ENCODE results near the gene RAD51AP2. TPM values are rescaled to one million over a fixed set of nuclear protein-coding genes. Genes with fewer than 3 reads are reported as not detected.
"Not testable (repeated sequence)": the region's sequence is repeated elsewhere in the genome, so short reads cannot be mapped to it uniquely, and the experiment has no call there.

The RAD51AP2 gene
- total RNA-seq, 4 donors from 2014 or later, result 0.13 TPM; not detected in 3

DNA sequence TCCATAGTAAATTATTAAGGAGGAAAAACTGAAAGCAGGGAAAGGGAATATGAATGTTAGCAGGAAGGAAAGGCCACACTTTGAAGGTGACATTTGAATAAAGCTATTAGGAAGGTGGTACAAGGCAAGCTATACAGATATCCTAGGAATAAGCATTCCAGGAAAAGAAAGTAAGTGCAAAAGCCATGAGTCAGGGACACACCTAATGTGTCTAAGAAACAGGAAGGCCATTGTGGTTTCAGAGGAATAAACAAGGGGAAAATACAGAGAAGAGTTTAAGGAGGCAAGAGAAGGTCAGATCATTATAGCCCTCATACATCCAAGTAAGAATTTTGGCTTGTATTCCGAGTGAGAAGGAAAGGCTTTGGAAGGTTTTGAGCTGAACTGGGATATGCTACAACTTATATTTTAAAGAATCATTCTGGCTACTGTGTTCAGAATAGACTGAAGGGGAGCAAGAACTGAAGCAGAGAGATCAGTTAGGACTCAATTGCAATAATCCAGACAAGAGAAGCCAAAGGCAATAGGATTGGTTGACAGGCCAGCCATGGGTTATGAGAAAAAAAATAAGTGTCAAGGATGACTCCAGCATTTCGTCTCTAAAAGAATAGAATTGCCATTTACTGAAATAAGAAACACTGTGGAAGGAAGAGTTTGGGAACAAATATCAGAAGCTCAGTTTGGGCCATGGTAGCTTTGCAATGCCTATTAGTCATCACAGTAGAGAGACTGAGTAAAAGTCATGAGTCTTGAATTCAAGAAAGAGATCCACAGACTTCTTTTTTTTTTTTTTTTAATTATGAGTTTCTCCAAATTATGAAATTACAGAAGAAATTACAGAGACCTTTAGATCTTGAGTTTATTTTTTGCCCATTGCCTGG, 11.3 kb downstream of the RAD51AP2 start:
- no peak for ATAC-seq
- Histone ChIP-seq H3K4me1 (no peaks in the 10 kb centered on the region), H3K27me3 (no peaks in the 10 kb centered on the region), H3K4me3 (no peak overlapping the region), H3K9me3 (no peaks in the 10 kb centered on the region), H3K27ac (no peak overlapping the region), H3K36me3 (no peaks in the 10 kb centered on the region)
- TF ChIP-seq POLR2A (IDR thresholded peaks at IDR 0.05) (no peak), POLR2AphosphoS5 (IDR thresholded peaks at IDR 0.05) (no peak), EP300 (IDR thresholded peaks at IDR 0.05) (no peak)
- TF ChIP-seq, protein P1, sequence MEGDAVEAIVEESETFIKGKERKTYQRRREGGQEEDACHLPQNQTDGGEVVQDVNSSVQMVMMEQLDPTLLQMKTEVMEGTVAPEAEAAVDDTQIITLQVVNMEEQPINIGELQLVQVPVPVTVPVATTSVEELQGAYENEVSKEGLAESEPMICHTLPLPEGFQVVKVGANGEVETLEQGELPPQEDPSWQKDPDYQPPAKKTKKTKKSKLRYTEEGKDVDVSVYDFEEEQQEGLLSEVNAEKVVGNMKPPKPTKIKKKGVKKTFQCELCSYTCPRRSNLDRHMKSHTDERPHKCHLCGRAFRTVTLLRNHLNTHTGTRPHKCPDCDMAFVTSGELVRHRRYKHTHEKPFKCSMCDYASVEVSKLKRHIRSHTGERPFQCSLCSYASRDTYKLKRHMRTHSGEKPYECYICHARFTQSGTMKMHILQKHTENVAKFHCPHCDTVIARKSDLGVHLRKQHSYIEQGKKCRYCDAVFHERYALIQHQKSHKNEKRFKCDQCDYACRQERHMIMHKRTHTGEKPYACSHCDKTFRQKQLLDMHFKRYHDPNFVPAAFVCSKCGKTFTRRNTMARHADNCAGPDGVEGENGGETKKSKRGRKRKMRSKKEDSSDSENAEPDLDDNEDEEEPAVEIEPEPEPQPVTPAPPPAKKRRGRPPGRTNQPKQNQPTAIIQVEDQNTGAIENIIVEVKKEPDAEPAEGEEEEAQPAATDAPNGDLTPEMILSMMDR (IDR thresholded peaks at IDR 0.05), result no peak
- WGBS, 2 donors (ENCODE audit: low coverage in 1 of 2), result 67 to 75% methylated on average over 1 to 2 of the region's 2 CpGs

GRCh38 chr2:17497718-17498117, 20.5 kb downstream of the RAD51AP2 start:
- 36 to 67% methylated on average over 1 of the region's 1 CpG for WGBS, 2 donors (ENCODE audit: low coverage in 1 of 2)
- ATAC-seq, result no peak
- no peak for TF ChIP-seq POLR2A (IDR thresholded peaks at IDR 0.05)
- TF ChIP-seq, protein P1 (IDR thresholded peaks at IDR 0.05), result no peak
- TF ChIP-seq POLR2AphosphoS5 (IDR thresholded peaks at IDR 0.05), result no peak
- TF ChIP-seq EP300 (IDR thresholded peaks at IDR 0.05), result no peak

GRCh38 chr2:17495590-17495989, 22.6 kb downstream of the RAD51AP2 start:
- 27 to 33% methylated on average over 1 of the region's 1 CpG for WGBS, 2 donors (ENCODE audit: low coverage in 1 of 2)
- Histone ChIP-seq H3K4me1 (no peaks in the 10 kb centered on the region), H3K9me3 (no peaks in the 10 kb centered on the region), H3K27ac (no peak overlapping the region), H3K4me3 (no peak overlapping the region), H3K27me3 (no peaks in the 10 kb centered on the region), H3K36me3 (no peaks in the 10 kb centered on the region)
- TF ChIP-seq POLR2AphosphoS5 (IDR thresholded peaks at IDR 0.05), result no peak
- TF ChIP-seq POLR2A (IDR thresholded peaks at IDR 0.05), result no peak
- TF ChIP-seq, protein P1 (IDR thresholded peaks at IDR 0.05), result no peak
- no peak for TF ChIP-seq EP300 (IDR thresholded peaks at IDR 0.05)
- ATAC-seq, result no peak

More at GRCh38 chr2:17497718-17498117, 20.5 kb downstream of the RAD51AP2 start:
- H3K4me3 ChIP-seq, result no peak overlapping the region
- no peaks in the 10 kb centered on the region for H3K9me3 ChIP-seq
- no peaks in the 10 kb centered on the region for H3K4me1 ChIP-seq
- H3K27ac ChIP-seq, result no peak overlapping the region
- no peaks in the 10 kb centered on the region for H3K27me3 ChIP-seq
- no peaks in the 10 kb centered on the region for H3K36me3 ChIP-seq

DNA sequence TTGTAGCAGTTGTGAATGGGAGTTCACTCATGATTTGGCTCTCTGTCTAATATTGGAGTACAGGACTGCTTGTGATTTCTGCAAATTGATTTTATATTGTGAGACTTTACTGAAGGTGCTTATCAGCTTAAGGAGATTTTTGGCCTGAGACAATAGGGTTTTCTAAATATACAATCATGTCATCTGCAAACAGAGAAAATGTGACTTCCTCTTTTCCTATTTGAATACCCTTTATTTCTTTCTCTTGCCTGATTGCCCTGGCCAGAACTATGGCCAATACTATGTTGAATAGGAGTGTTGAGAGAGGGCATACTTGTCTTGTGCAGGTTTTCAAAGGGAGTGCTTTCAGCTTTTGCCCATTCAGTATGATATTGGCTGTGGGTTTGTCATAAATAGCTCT, 28.1 kb downstream of the RAD51AP2 start:
- not testable (repeated sequence) for H3K27me3 ChIP-seq, H3K36me3 ChIP-seq, H3K4me1 ChIP-seq, H3K9me3 ChIP-seq, H3K27ac ChIP-seq, ATAC-seq, H3K4me3 ChIP-seq

DNA sequence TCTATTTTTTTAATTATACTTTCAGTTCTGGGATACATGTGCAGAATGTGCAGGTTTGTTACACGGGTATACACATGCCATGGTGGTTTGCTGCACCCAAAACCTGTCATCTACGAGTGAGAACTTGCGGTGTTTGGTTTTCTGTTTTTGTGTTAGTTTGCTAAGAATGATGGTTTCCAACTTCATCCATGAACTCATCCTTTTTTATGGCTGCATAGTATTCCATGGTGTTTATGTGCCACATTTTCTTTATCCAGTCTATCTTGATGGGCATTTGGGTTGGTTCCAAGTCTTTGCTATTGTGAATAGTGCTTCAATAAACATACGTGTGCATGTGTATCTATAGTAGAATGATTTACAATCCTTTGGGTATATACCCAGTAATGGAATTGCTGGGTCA, 29.6 kb downstream of the RAD51AP2 start:
- H3K4me3 ChIP-seq, H3K36me3 ChIP-seq, H3K27me3 ChIP-seq, H3K9me3 ChIP-seq, H3K4me1 ChIP-seq, ATAC-seq, H3K27ac ChIP-seq: not testable (repeated sequence)
- 78 to 89% methylated on average over 4 of the region's 4 CpGs for WGBS, 2 donors (ENCODE audit: low coverage in 1 of 2)

GRCh38 chr2:17483496-17483895, 34.7 kb downstream of the RAD51AP2 start:
- no peak for ATAC-seq
- no peak overlapping the region for H3K4me3 ChIP-seq

More at GRCh38 chr2:17483496-17483895, 34.7 kb downstream of the RAD51AP2 start:
- TF ChIP-seq POLR2AphosphoS5 (IDR thresholded peaks at IDR 0.05), result no peak
- 25 to 30% methylated on average over 1 of the region's 1 CpG for whole genome bisulfite sequencing, 2 donors (ENCODE audit: low coverage in 1 of 2)
- H3K27ac ChIP-seq, result no peak overlapping the region
- H3K4me1 ChIP-seq, result no peaks in the 10 kb centered on the region
- no peaks in the 10 kb centered on the region for H3K9me3 ChIP-seq
- H3K27me3 ChIP-seq, result no peaks in the 10 kb centered on the region
- no peaks in the 10 kb centered on the region for H3K36me3 ChIP-seq

All from gastroesophageal sphincter (tissue), 4 donors.